NCI-H748 treated with DMSO at 0.1 percent for 48 hours (cell line): ENCODE data around the gene FOXD4L5.
"Not testable (repeated sequence)": the region's sequence is repeated elsewhere in the genome, so short reads cannot be mapped to it uniquely, and the experiment has no call there.

Experiments
- DNase-seq: peaks from one replicate; lab custom pipeline; 2025; lab: John Stamatoyannopoulos, UW

Gene FOXD4L5

DNA sequence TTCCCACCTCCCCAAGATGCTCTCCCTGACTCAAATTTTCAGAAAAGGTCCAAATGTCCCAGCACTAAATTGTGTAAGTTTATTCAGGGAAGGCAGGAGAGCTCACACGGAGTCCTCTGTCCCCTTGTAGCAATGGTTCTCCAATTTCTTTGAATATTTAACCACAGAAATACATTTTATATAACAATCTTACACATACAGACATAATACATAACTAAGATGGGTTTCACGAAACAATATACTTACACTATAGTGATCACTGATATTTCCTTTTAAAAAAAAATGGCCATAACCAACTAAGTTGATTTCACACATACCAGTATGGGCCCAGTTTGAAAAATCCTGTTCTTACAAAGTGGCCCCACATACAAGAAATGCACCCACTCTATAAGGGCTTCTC, at the start of gene FOXD4L5:
Gene FOXD4L5, minus strand, starts transcription at position 101 of the 400 bp plus-strand sequence. CDS start 832 bp downstream, outside the sequence.
- not testable (repeated sequence) for DNase-seq

DNA sequence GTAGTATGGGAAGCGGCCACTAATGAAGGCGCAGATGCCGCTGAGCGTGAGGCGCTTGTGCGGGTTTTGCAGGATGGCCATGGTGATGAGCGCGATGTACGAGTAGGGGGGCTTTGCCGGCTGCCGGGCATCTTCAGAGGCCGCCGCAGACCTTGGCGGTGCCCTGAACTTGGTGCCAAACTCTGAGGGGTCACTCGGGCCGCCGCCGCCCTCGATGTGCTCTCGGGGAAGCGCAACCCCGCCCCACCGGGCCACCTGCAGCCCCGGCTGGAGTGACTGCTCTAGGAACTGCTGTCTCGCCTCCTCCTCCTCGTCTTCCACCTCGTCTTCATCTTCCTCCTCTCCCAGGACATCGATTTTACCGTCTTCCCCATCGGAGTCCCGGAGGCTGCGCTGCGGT, 1.1 kb downstream of the FOXD4L5 start:
- DNase-seq = not testable (repeated sequence)

DNA sequence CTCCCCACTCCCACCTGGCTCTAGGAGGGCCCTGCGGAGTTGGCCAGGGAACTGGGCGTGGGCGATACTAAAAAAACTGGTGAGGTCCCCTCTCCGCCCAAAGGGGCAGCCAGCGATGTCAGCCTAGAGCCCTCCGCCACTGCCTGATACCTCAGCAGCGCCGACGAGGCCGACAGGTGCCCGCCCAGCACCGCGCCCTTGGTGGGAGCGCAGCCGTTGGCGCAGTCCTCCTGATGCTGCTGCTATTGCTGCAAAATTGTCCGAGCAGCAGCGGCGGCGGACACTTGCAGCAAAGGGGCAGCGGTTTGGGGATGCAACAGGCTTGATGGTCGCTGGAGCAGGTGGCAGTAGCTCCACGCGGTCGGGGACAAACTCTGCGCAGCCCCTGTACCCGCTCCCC, 2.0 kb downstream of the FOXD4L5 start:
- DNase-seq = not testable (repeated sequence)
